GM12891 (cell line): ENCODE results near the gene MDM2.
A peak's percentile ranks its signal among the peaks of the same experiment; 100 is the strongest.
"Not testable (repeated sequence)": the region's sequence is repeated elsewhere in the genome, so short reads cannot be mapped to it uniquely, and the experiment has no call there.

ENCODE experiments used
- DNase-seq: peaks from one replicate; pipeline ENCODE4 v3.0.0; 2011; ENCODE audit warnings: low spot score; ENCODE audit not compliant: insufficient read length
- FAIRE-seq: peaks from 2 replicates; lab custom pipeline; 2011; peaks lifted over from hg19 to GRCh38; lab: Jason Lieb, UNC
- PAX5 ChIP-seq: IDR thresholded peaks from 2 replicates; pipeline ENCODE4 v1.6.1; 2011; ENCODE audit warnings: low read length, moderate library complexity, mild to moderate bottlenecking; ENCODE audit not compliant: insufficient read depth, severe bottlenecking
- POLR2A ChIP-seq: IDR thresholded peaks from 2 replicates; pipeline ENCODE4 v1.6.1; 2011; ENCODE audit warnings: low read depth, low read length, control low read depth
- POLR2AphosphoS5 ChIP-seq: IDR thresholded peaks from 2 replicates; pipeline ENCODE4 v1.6.1; 2011; ENCODE audit warnings: low read depth, low read length, control low read depth
- POU2F2 ChIP-seq: IDR thresholded peaks from 2 replicates; pipeline ENCODE4 v1.6.1; 2011; ENCODE audit warnings: low read depth, mild to moderate bottlenecking, control low read depth, low read length, moderate library complexity
- SPI1 ChIP-seq: IDR thresholded peaks from 2 replicates; pipeline ENCODE4 v1.6.1; 2011; ENCODE audit warnings: low read depth, low read length, control low read depth
- TAF1 ChIP-seq: IDR thresholded peaks from 2 replicates; pipeline ENCODE4 v1.6.1; 2011; ENCODE audit warnings: low read depth, low read length, control low read depth

Gene MDM2

GRCh38 chr12:68851592-68852306 lies 43.8 kb downstream of the MDM2 start:
- DNase-seq (no peak), FAIRE-seq (no peak)
- TF ChIP-seq SPI1 (no peak), PAX5 (no peak), POLR2A (0 out of 2 replicates have a peak, but pooled peaks have one; percentile 33)

- FAIRE-seq (no peak), DNase-seq (no peak)
- TF ChIP-seq SPI1: no peak
- no peak for TF ChIP-seq TAF1
- no peak for TF ChIP-seq POU2F2
- no peak for TF ChIP-seq POLR2AphosphoS5
- no peak for TF ChIP-seq POLR2A
- TF ChIP-seq PAX5: no peak
Measured at GRCh38 chr12:68853396-68854077, 45.6 kb downstream of the MDM2 start.

GRCh38 chr12:68854078-68854468 lies 46.1 kb downstream of the MDM2 start:
- DNase-seq: no peak
- no peak for FAIRE-seq
- TF ChIP-seq PAX5 (no peak), POLR2AphosphoS5 (no peak), POU2F2 (no peak), POLR2A (no peak), SPI1 (no peak), TAF1 (no peak)

GRCh38 chr12:68854554-68854953 lies 46.6 kb downstream of the MDM2 start:
- FAIRE-seq: no peak
- no peak for TF ChIP-seq POLR2AphosphoS5
- TF ChIP-seq TAF1: no peak
- TF ChIP-seq PAX5: no peak
- no peak for DNase-seq

GRCh38 chr12:68855111-68855510 lies 47.1 kb downstream of the MDM2 start:
- FAIRE-seq (no peak), DNase-seq (no peak)
- no peak for TF ChIP-seq POU2F2
- TF ChIP-seq POLR2AphosphoS5: no peak; the same call in 1 of the 2 replicates
- TF ChIP-seq PAX5: no peak
- TF ChIP-seq TAF1: no peak
- no peak for TF ChIP-seq POLR2A
- TF ChIP-seq SPI1: no peak

GRCh38 chr12:68855771-68856170 lies 47.8 kb downstream of the MDM2 start:
- no peak for TF ChIP-seq PAX5
- no peak for TF ChIP-seq TAF1
- TF ChIP-seq POLR2A: no peak
- TF ChIP-seq POU2F2: no peak
- TF ChIP-seq SPI1: no peak
- TF ChIP-seq POLR2AphosphoS5: no peak
- DNase-seq: no peak
- FAIRE-seq: no peak

- FAIRE-seq (no peak), DNase-seq (no peak)
- TF ChIP-seq SPI1 (no peak), TAF1 (no peak), POU2F2 (no peak), POLR2A (no peak), PAX5 (no peak), POLR2AphosphoS5 (no peak)
Measured at GRCh38 chr12:68856510-68856909, 48.5 kb downstream of the MDM2 start.

- no peak for TF ChIP-seq TAF1
- TF ChIP-seq POLR2A: no peak
- TF ChIP-seq SPI1: no peak
- no peak for TF ChIP-seq POU2F2
- no peak for TF ChIP-seq POLR2AphosphoS5
- no peak for TF ChIP-seq PAX5
- DNase-seq (no peak), FAIRE-seq (no peak)
Measured at GRCh38 chr12:68861890-68862289, 53.9 kb downstream of the MDM2 start.

GRCh38 chr12:68863109-68863770 lies 55.3 kb downstream of the MDM2 start:
- TF ChIP-seq TAF1 (no peak), PAX5 (no peak)
- DNase-seq (no peak), FAIRE-seq (no peak)

GRCh38 chr12:68863886-68864454 lies 56.0 kb downstream of the MDM2 start:
- not testable (repeated sequence) for DNase-seq, FAIRE-seq

GRCh38 chr12:68864604-68865003 lies 56.6 kb downstream of the MDM2 start:
- TF ChIP-seq POLR2A (no peak), POLR2AphosphoS5 (no peak), PAX5 (no peak), POU2F2 (no peak), SPI1 (no peak), TAF1 (no peak)
- DNase-seq: no peak
- FAIRE-seq: no peak
